K562 (cell line): Measurements from ENCODE around the gene TMEM61. TPM values are rescaled to one million over a fixed set of nuclear protein-coding genes. Genes with fewer than 3 reads are reported as not detected.

Source experiments
- ATAC-seq: fragments of 200-7000 bp; cut with Tn5 transposase; 3 replicates; pipeline ENCODE4 v1.9.1; 2020; ENCODE audit warnings: moderate library complexity
- BruUV-seq: library from RNA; stranded (reverse); fragments of 400-500 nt; replicated peaks from 2 replicates; lab custom pipeline; 2021; lab: Mats Ljungman, UMichigan
- CTCF ChIA-PET: fragments of 300-600 bp; formaldehyde crosslinking; extraction: SDS; loops from one replicate; lab custom pipeline; 2021; ENCODE audit warnings: low intra/inter-chr PET ratio; lab: Yijun Ruan, JAX
- POLR2A ChIA-PET: fragments of 300-600, 350-650 bp; sonication (Branson Sonifier 250); formaldehyde crosslinking; extraction: SDS; loops from one replicate; lab custom pipeline; 2021; ENCODE audit warnings: antibody characterized with exemption, inconsistent platforms; lab: Yijun Ruan, JAX
- DNase-seq, 4 experiments: peaks; one replicate each; pipeline versions ENCODE4 v3.0.0 to v3.0.0-alpha.2; 2011 to 2018; ENCODE audit warnings: low spot score in 3 of 4, mixed read lengths in 3 of 4; ENCODE audit errors: extremely low read depth in 1 of 4
- FAIRE-seq: peaks from 2 replicates; lab custom pipeline; 2011; peaks lifted over from hg19 to GRCh38; lab: Jason Lieb, UNC
- H2AFZ ChIP-seq: 2 replicates; pipeline ENCODE4 v1.6.0; 2011; ENCODE audit warnings: low read depth, low read length, control low read depth, inconsistent platforms
- H3K27ac ChIP-seq: fragments of 200-600 bp; 3 replicates; pipeline ENCODE4 v1.8.0; 2011; ENCODE audit warnings: low read depth, mild to moderate bottlenecking, control low read depth, inconsistent platforms, low read length, moderate library complexity, mixed read lengths; ENCODE audit errors: extremely low read depth
- H3K27me3 ChIP-seq, 2 experiments: fragments of 300-600 bp in 1 of 2; 2 replicates in 1 of 2; 3 replicates in 1 of 2; pipeline versions ENCODE4 v1.6.0 to v1.8.0; 2011; ENCODE audit warnings: inconsistent platforms in 2 of 2, low read length in 2 of 2, mild to moderate bottlenecking in 1 of 2, mixed read lengths in 1 of 2, moderate library complexity in 1 of 2; ENCODE audit not compliant: control insufficient read depth in 2 of 2, insufficient read depth in 2 of 2
- H3K36me3 ChIP-seq: fragments of 300-600 bp; 3 replicates; pipeline ENCODE4 v1.8.0; 2011; ENCODE audit warnings: mild to moderate bottlenecking, low read length, inconsistent platforms; ENCODE audit not compliant: control insufficient read depth, insufficient read depth
- H3K4me1 ChIP-seq, 2 experiments: fragments of 200-600 bp in 1 of 2; replicated peaks in 1 of 2; 2 replicates in 1 of 2; 3 replicates in 1 of 2; pipeline versions ENCODE4 v1.5.1 to v1.8.0; 2011; ENCODE audit warnings: inconsistent platforms in 2 of 2, low read length in 2 of 2, mild to moderate bottlenecking in 1 of 2, mixed read lengths in 1 of 2, moderate library complexity in 1 of 2; ENCODE audit not compliant: control insufficient read depth in 2 of 2, insufficient read depth in 2 of 2
- H3K4me2 ChIP-seq: 2 replicates; pipeline ENCODE4 v1.6.1; 2011; ENCODE audit warnings: low read length, control low read depth, inconsistent platforms, mixed read lengths; ENCODE audit not compliant: insufficient read depth
- H3K4me3 ChIP-seq: fragments of 200-600 bp; sonication (generic), shearing (Covaris generic); 2 replicates; pipeline ENCODE4 v1.5.1; 2016; ENCODE audit warnings: control low read depth, inconsistent platforms
- H3K79me2 ChIP-seq: fragments of 200-600 bp; 3 replicates; pipeline ENCODE4 v1.8.0; 2011; ENCODE audit warnings: low read length, inconsistent platforms; ENCODE audit not compliant: control insufficient read depth, insufficient read depth
- H3K9ac ChIP-seq, 2 experiments: 2 replicates each; pipeline versions ENCODE4 v1.6.0 to v1.6.1; 2011; ENCODE audit warnings: low read depth in 2 of 2, low read length in 2 of 2, control low read depth in 1 of 2, inconsistent platforms in 1 of 2, mild to moderate bottlenecking in 1 of 2, mixed read lengths in 1 of 2; ENCODE audit not compliant: insufficient read depth in 1 of 2
- H3K9me1 ChIP-seq: one replicate; pipeline ENCODE4 v1.6.0; 2011; ENCODE audit warnings: inconsistent platforms, mild to moderate bottlenecking, low read length, moderate library complexity; ENCODE audit not compliant: control insufficient read depth, insufficient read depth
- H3K9me3 ChIP-seq: replicated peaks from 2 replicates; pipeline ENCODE4 v1.5.1; 2011; ENCODE audit warnings: low read depth, low read length, inconsistent platforms; ENCODE audit not compliant: control insufficient read depth, insufficient read depth
- H4K20me1 ChIP-seq: replicated peaks from 2 replicates; pipeline ENCODE4 v1.6.1; 2011; ENCODE audit warnings: low read length, inconsistent platforms, mixed read lengths; ENCODE audit not compliant: control insufficient read depth, insufficient read depth
- ARID2 ChIP-seq: fragments of 450-650 bp; IDR thresholded peaks from 2 replicates; pipeline ENCODE4 v1.6.1; 2017; ENCODE audit warnings: antibody characterized with exemption, mild to moderate bottlenecking
- BACH1 ChIP-seq: fragments of 200-800 bp; sonication (Bioruptor generic); IDR thresholded peaks from 2 replicates; pipeline ENCODE4 v1.6.1; 2016; ENCODE audit warnings: missing genetic modification characterization, missing compliant biosample characterization
- BRF1 ChIP-seq: IDR thresholded peaks from 3 replicates; pipeline ENCODE4 v1.6.1; 2011; ENCODE audit warnings: borderline replicate concordance, mild to moderate bottlenecking; ENCODE audit not compliant: insufficient read length; ENCODE audit errors: extremely low read depth
- MCM5 ChIP-seq: fragments of 450-650 bp; IDR thresholded peaks from 2 replicates; pipeline ENCODE4 v1.6.1; 2016; ENCODE audit warnings: low read depth
- MTA3 ChIP-seq: fragments of 450-650 bp; formaldehyde crosslinking; IDR thresholded peaks from 2 replicates; pipeline ENCODE4 v1.6.1; 2017; ENCODE audit warnings: mild to moderate bottlenecking, borderline replicate concordance
- NCOA6 ChIP-seq: fragments of 450-650 bp; IDR thresholded peaks from 2 replicates; pipeline ENCODE4 v1.6.1; 2017; ENCODE audit warnings: mild to moderate bottlenecking
- NRF1 ChIP-seq, 2 experiments: fragments of 450-650 bp; IDR thresholded peaks in 1 of 2; conservative IDR thresholded peaks in 1 of 2; 2 replicates each; pipeline ENCODE4 v1.6.1; 2014; ENCODE audit warnings: mild to moderate bottlenecking in 2 of 2
- PTTG1 ChIP-seq: fragments of 450-650 bp; IDR thresholded peaks from 2 replicates; pipeline ENCODE4 v1.6.1; 2016; ENCODE audit warnings: low read depth, mild to moderate bottlenecking, missing genetic modification characterization, missing compliant biosample characterization
- SETDB1 ChIP-seq: IDR thresholded peaks from one replicate; pipeline ENCODE4 v1.6.1; 2012; ENCODE audit warnings: low read length, control low read depth, inconsistent platforms
- U2AF2 ChIP-seq: fragments of 200-400 bp; formaldehyde crosslinking; optimal IDR thresholded peaks from 2 replicates; pipeline ENCODE3; 2017; ENCODE audit warnings: low read depth, mild to moderate bottlenecking, low read length
- WGBS: fragments of 100-300 bp; shearing (Covaris generic); methylation state at CpG from one replicate; pipeline ENCODE4 v1.1.6; 2016; ENCODE audit warnings: low coverage, mixed read lengths; ENCODE audit not compliant: insufficient coverage; ENCODE audit errors: missing lambda C conversion rate; 5-methylcytosine and 5-hydroxymethylcytosine counted together
- in situ Hi-C: fragments of 300-500 bp; cut with MboI; formaldehyde crosslinking; loops from 4 replicates; pipeline ENCODE4 v1.15.0; 2018; ENCODE audit warnings: inconsistent platforms, mixed read lengths
- intact Hi-C: fragments of 100-400 bp; cut with micrococcal nuclease; formaldehyde crosslinking; loops from 2 replicates; pipeline ENCODE4 v1.14.2; 2022
- polyA plus RNA-seq, 8 experiments: library from polyadenylated mRNA; depleted of rRNA in 4 of 8; stranded (reverse) in 5 of 8; unstranded in 3 of 8; fragments of >200 nt; fragmentation: Nextera tagmentation in 2 of 8; fragmentation: Illumina TruSeq in 1 of 8; extraction: Ambion mirVana in 2 of 8; extraction: Trizol in 1 of 8; gene quantifications; 2 replicates each; pipeline versions ENCODE4 v1.2.1 to v1.2.3, GENCODE V29; 2011 to 2014; ENCODE audit warnings: inconsistent platforms in 1 of 8, missing spikeins in 1 of 8
- total RNA-seq, 7 experiments: library from RNA; depleted of rRNA in 6 of 7; stranded (reverse); fragments of >200 nt in 6 of 7; fragmentation: Illumina TruSeq in 2 of 7; extraction: Trizol in 2 of 7; gene quantifications; 2 replicates each; pipeline versions ENCODE4 v1.2.1 to v1.2.3, GENCODE V29; 2011 to 2021; ENCODE audit warnings: low replicate concordance in 1 of 7
- TF ChIP-seq, protein P1 (sequence below): fragments of 250-450 bp; sonication (Bioruptor Pico); IDR thresholded peaks from 2 replicates; pipeline ENCODE4 v1.5.0; 2021; ENCODE audit warnings: mild to moderate bottlenecking, moderate library complexity
- TF ChIP-seq, protein P2 (sequence below), 2 experiments: IDR thresholded peaks; 2 replicates each; pipeline ENCODE4 v1.6.1; 2012; ENCODE audit warnings: improper control_type of control experiment in 2 of 2, low read depth in 2 of 2, low read length in 2 of 2, borderline replicate concordance in 1 of 2
- TF ChIP-seq, protein P3 (sequence below): IDR thresholded peaks from 3 replicates; pipeline ENCODE4 v1.6.1; 2011; ENCODE audit warnings: borderline replicate concordance, mild to moderate bottlenecking, moderate library complexity; ENCODE audit not compliant: insufficient read length; ENCODE audit errors: extremely low read depth

The TMEM61 gene
- total and polyA plus RNA-seq, 9 of the 15 experiments (the other 6 are each of a cell fraction or from before 2014, with no cell fraction given), result not detected

DNA sequence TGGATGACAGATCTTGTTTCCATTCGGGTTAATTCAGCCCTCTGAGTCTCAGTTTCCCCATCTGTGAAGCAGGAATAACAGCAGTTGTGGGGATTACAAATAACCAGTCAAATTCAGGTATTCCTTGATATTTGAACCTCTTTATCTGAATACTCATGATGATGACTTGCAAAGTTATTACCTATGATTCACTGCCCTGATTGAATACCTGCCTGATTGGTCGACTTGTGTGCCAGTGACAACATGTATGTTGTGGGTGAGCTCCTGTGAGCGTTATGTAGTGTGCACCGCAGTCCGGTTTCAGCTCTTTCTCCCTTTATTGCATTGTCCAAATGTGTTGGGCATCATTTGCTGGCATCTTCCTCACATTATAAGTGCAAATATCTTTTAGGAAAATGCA, 9.5 kb upstream of the TMEM61 start:
- Histone ChIP-seq H3K9me1 (no peaks in the 10 kb centered on the region), H4K20me1 (no peaks in the 10 kb centered on the region), H3K9ac (no peak overlapping the region), H3K79me2 (no peaks in the 10 kb centered on the region), H3K4me1 (peaks cover 0 to 8% of the 10 kb centered on the region in 2 experiments; a peak in 2 of 5 replicates), H3K4me2 (no peak overlapping the region), H3K36me3 (no peaks in the 10 kb centered on the region), H3K4me3 (no peak overlapping the region), H3K27me3 (peaks cover 17 to 54% of the 10 kb centered on the region in 2 experiments), H3K9me3 (no peaks in the 10 kb centered on the region), H3K27ac (no peak overlapping the region), H2AFZ (no peak overlapping the region)
- no peak for TF ChIP-seq ARID2
- TF ChIP-seq U2AF2, result no peak
- no peak for TF ChIP-seq NCOA6
- no peak for TF ChIP-seq SETDB1
- TF ChIP-seq, protein P1, sequence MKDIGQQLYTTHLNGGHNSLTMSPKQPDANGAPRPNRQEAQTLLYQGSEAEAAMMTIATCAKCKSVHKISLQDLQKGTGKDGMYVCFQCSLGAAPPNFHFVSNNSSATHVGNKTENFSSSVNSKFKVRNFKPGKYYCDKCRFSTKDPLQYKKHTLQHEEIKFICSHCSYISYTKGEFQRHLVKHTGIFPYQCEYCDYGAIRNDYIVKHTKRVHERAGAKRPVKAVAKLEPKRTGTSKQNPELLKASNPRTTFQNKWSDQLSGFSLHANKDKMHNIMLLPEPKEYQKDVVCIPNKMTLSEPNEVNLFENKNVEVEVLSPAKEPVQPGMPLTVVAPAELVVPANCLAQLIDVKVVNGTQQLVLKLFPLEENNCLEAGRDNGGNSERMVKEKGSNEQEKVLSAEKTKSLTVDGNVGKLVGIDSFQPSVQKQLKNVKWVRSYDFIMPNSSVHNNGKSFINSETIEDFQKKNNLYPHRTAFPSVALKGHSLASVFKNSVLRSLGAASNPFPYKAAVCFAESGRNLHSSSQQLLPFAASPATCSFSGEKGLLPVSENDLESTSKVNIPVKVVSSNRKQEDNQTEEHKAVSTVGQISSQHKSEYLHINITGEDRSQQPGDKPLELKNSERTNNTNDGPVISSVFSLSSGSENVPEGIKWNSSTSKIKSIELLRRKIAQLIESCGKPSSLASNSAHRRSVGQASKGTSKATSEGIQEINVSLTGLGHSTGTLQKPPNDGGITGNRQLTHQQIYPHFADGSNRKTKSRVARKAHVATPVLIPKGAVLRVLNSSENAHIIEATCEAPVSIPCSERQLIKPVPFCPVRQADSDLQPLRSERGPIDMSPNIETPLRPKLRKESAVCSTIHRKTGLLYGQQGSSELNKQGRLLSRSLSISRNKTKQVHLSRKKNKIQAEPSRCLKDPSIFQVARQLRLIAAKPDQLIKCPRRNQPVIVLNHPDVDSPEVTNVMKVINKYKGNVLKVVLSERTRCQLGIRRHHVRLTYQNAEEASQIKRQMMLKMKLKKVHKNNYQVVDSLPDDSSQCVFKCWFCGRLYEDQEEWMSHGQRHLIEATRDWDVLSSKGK (CRISPR knock-in tag), result no peak
- TF ChIP-seq BRF1, result no peak
- TF ChIP-seq PTTG1 (tag), result no peak
- TF ChIP-seq MTA3, result no peak
- TF ChIP-seq MCM5, result no peak
- no peak for TF ChIP-seq NRF1 (conservative IDR thresholded peaks at IDR 0.05 in 1 of 2, IDR thresholded peaks at IDR 0.05 in 1 of 2)
- TF ChIP-seq BACH1 (tag), result no peak
- TF ChIP-seq, protein P2, sequence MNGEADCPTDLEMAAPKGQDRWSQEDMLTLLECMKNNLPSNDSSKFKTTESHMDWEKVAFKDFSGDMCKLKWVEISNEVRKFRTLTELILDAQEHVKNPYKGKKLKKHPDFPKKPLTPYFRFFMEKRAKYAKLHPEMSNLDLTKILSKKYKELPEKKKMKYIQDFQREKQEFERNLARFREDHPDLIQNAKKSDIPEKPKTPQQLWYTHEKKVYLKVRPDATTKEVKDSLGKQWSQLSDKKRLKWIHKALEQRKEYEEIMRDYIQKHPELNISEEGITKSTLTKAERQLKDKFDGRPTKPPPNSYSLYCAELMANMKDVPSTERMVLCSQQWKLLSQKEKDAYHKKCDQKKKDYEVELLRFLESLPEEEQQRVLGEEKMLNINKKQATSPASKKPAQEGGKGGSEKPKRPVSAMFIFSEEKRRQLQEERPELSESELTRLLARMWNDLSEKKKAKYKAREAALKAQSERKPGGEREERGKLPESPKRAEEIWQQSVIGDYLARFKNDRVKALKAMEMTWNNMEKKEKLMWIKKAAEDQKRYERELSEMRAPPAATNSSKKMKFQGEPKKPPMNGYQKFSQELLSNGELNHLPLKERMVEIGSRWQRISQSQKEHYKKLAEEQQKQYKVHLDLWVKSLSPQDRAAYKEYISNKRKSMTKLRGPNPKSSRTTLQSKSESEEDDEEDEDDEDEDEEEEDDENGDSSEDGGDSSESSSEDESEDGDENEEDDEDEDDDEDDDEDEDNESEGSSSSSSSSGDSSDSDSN (IDR thresholded peaks at IDR 0.05; ENCODE audit: borderline replicate concordance in 1 of 2, low read depth in 2 of 2, low read length in 2 of 2), result no peak
- TF ChIP-seq, protein P3, sequence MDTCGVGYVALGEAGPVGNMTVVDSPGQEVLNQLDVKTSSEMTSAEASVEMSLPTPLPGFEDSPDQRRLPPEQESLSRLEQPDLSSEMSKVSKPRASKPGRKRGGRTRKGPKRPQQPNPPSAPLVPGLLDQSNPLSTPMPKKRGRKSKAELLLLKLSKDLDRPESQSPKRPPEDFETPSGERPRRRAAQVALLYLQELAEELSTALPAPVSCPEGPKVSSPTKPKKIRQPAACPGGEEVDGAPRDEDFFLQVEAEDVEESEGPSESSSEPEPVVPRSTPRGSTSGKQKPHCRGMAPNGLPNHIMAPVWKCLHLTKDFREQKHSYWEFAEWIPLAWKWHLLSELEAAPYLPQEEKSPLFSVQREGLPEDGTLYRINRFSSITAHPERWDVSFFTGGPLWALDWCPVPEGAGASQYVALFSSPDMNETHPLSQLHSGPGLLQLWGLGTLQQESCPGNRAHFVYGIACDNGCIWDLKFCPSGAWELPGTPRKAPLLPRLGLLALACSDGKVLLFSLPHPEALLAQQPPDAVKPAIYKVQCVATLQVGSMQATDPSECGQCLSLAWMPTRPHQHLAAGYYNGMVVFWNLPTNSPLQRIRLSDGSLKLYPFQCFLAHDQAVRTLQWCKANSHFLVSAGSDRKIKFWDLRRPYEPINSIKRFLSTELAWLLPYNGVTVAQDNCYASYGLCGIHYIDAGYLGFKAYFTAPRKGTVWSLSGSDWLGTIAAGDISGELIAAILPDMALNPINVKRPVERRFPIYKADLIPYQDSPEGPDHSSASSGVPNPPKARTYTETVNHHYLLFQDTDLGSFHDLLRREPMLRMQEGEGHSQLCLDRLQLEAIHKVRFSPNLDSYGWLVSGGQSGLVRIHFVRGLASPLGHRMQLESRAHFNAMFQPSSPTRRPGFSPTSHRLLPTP, result no peak
- WGBS, result 8% methylated on average over 5 of the region's 5 CpGs
- intact Hi-C loops, result no loop called here
- no peak for DNase-seq
- no peak for ATAC-seq
- CTCF ChIA-PET, result no interaction called here
- no TSS peak for BruUV-seq
- FAIRE-seq, result no peak
- POLR2A ChIA-PET, result interaction anchor here (1.1 kb wide), 1 partner anchor 19 kb away, joined by 3 read pairs; no protein-coding TSS in a partner anchor
- in situ Hi-C loops, result no loop called here
